ENCODE results near the gene SYNM. TPM values are rescaled to one million over a fixed set of nuclear protein-coding genes. Genes with fewer than 3 reads are reported as not detected.

SYNM gene
- total and polyA plus RNA-seq, 8 donors = 4.0 to 469 (median 146) TPM

- 90 to 97% (median 97%) methylated on average over 6 of the region's 6 CpGs for WGBS, 5 donors
- TF ChIP-seq POLR2AphosphoS5 (IDR thresholded peaks at IDR 0.05) (no peak), CTCF (IDR thresholded peaks at IDR 0.05) (no peak), EP300 (IDR thresholded peaks at IDR 0.05) (no peak), POLR2A (IDR thresholded peaks at IDR 0.05) (no peak)
- H3K36me3 ChIP-seq = peaks cover 0 to 52% (median 33%) of the 10 kb centered on the region in 4 donors
- no peak for DNase-seq
- no peaks in the 10 kb centered on the region for H3K9me3 ChIP-seq
- H3K27ac ChIP-seq = peak overlapping the region in 1 of 5 donors; percentile 30
- peaks cover 0 to 18% (median 3%) of the 10 kb centered on the region in 4 donors for H3K4me1 ChIP-seq
- no peaks in the 10 kb centered on the region for H3K27me3 ChIP-seq
- H3K4me3 ChIP-seq = no peak overlapping the region
- intact Hi-C loops (cut with DNase I; ENCODE audit: low total_unique reads) = no loop called here
Observed at GRCh38 chr15:99158626-99159412, 53.9 kb downstream of the SYNM start.

GRCh38 chr15:99163271-99164062 lies 58.6 kb downstream of the SYNM start:
- no peak for DNase-seq
- H3K4me1 ChIP-seq = peaks cover 0 to 11% (median under 1%) of the 10 kb centered on the region in 4 donors
- H3K27ac ChIP-seq = peak overlapping the region in 1 of 5 donors; percentile 91
- H3K27me3 ChIP-seq = no peaks in the 10 kb centered on the region
- WGBS, 5 donors = 85 to 95% (median 89%) methylated on average over 4 of the region's 4 CpGs
- intact Hi-C loops (cut with DNase I; ENCODE audit: low total_unique reads) = no loop called here
- H3K36me3 ChIP-seq = peaks cover 0 to 76% (median 41%) of the 10 kb centered on the region in 4 donors
- no peaks in the 10 kb centered on the region for H3K9me3 ChIP-seq
- no peak for TF ChIP-seq POLR2AphosphoS5 (IDR thresholded peaks at IDR 0.05)
- H3K4me3 ChIP-seq = no peak overlapping the region

- Histone ChIP-seq H3K4me1 (peaks cover 0 to 17% (median 7%) of the 10 kb centered on the region in 4 donors), H3K27ac (peak overlapping the region in 1 of 5 donors; percentile 91), H3K36me3 (peaks cover 0 to 72% (median 41%) of the 10 kb centered on the region in 4 donors), H3K9me3 (no peaks in the 10 kb centered on the region), H3K4me3 (no peak overlapping the region), H3K27me3 (no peaks in the 10 kb centered on the region)
- TF ChIP-seq POLR2AphosphoS5 (IDR thresholded peaks at IDR 0.05) (no peak), EP300 (IDR thresholded peaks at IDR 0.05) (no peak), POLR2A (IDR thresholded peaks at IDR 0.05) (no peak), CTCF (IDR thresholded peaks at IDR 0.05) (no peak)
- intact Hi-C loops (cut with DNase I; ENCODE audit: low total_unique reads) = no loop called here
- no peak for DNase-seq
- WGBS, 5 donors = 90 to 97% (median 94%) methylated on average over 3 of the region's 3 CpGs
Observed at GRCh38 chr15:99164119-99164518, 59.2 kb downstream of the SYNM start.

- H3K27ac ChIP-seq = peak overlapping the region in 1 of 5 donors; percentile 91
- H3K27me3 ChIP-seq = no peaks in the 10 kb centered on the region
- H3K4me1 ChIP-seq = peaks cover 0 to 25% (median 13%) of the 10 kb centered on the region in 4 donors
- intact Hi-C loops (cut with DNase I; ENCODE audit: low total_unique reads) = no loop called here
- H3K4me3 ChIP-seq = no peak overlapping the region
- DNase-seq = no peak
- no peaks in the 10 kb centered on the region for H3K9me3 ChIP-seq
- peaks cover 0 to 69% (median 39%) of the 10 kb centered on the region in 4 donors for H3K36me3 ChIP-seq
- WGBS, 5 donors = 79 to 88% (median 84%) methylated on average over 3 of the region's 3 CpGs
- TF ChIP-seq EP300 (IDR thresholded peaks at IDR 0.05) (no peak), POLR2AphosphoS5 (IDR thresholded peaks at IDR 0.05) (no peak), POLR2A (IDR thresholded peaks at IDR 0.05) (no peak), CTCF (IDR thresholded peaks at IDR 0.05) (no peak)
Observed at GRCh38 chr15:99165020-99165790, 60.3 kb downstream of the SYNM start.
